GM12873 (cell line): ENCODE data around the gene GPC5.

Source experiments
- CTCF ChIP-seq: IDR thresholded peaks from 2 replicates; pipeline ENCODE4 v1.5.1; 2012; ENCODE audit warnings: low read depth, mild to moderate bottlenecking, moderate library complexity, low read length, control low read depth; ENCODE audit not compliant: insufficient read depth; ENCODE audit errors: missing control alignments

GPC5 gene

GRCh38 chr13:91747186-91747585, 348.8 kb downstream of the GPC5 start:
- TF ChIP-seq CTCF = no peak

- TF ChIP-seq CTCF = no peak
These were observed 350.1 kb downstream of the GPC5 start for GRCh38 chr13:91748416-91749089.

GRCh38 chr13:91758724-91759123, 360.3 kb downstream of the GPC5 start:
- TF ChIP-seq CTCF = no peak

GRCh38 chr13:91762957-91763356, 364.5 kb downstream of the GPC5 start:
- no peak for TF ChIP-seq CTCF

GRCh38 chr13:91764527-91764926, 366.1 kb downstream of the GPC5 start:
- no peak for TF ChIP-seq CTCF

GRCh38 chr13:91767651-91768050, 369.2 kb downstream of the GPC5 start:
- TF ChIP-seq CTCF = no peak

- TF ChIP-seq CTCF = no peak
These were observed 370.3 kb downstream of the GPC5 start for GRCh38 chr13:91768746-91769145.

GRCh38 chr13:91771229-91771628, 372.8 kb downstream of the GPC5 start:
- no peak for TF ChIP-seq CTCF
